A673 (cell line): ENCODE results near the gene ZNF224. TPM values are rescaled to one million over a fixed set of nuclear protein-coding genes. Genes with fewer than 3 reads are reported as not detected.

Experiments used
- BruUV-seq: library from RNA; stranded (reverse); fragments of 400-500 nt; replicated peaks from 2 replicates; lab custom pipeline; 2021; lab: Mats Ljungman, UMichigan
- CTCF ChIA-PET: fragments of 300-600 bp; sonication (Branson Sonifier 250); formaldehyde crosslinking; loops from one replicate; lab custom pipeline; 2022; ENCODE audit warnings: antibody characterized with exemption; lab: Charles Lee
- POLR2A ChIA-PET: fragments of 300-600 bp; sonication (Branson Sonifier 250); formaldehyde crosslinking; loops from one replicate; lab custom pipeline; 2022; ENCODE audit warnings: antibody characterized with exemption; ENCODE audit not compliant: low non-redundant PET; lab: Charles Lee
- DNase-seq: peaks from one replicate; pipeline ENCODE4 v3.0.0-alpha.2; 2015; ENCODE audit warnings: low spot score
- H3K27ac ChIP-seq: fragments of 200-600 bp; sonication (generic); 2 replicates; pipeline ENCODE4 v1.5.1; 2016; ENCODE audit warnings: mixed run types, low read depth, mild to moderate bottlenecking, mixed read lengths, antibody characterized with exemption, low read length; ENCODE audit not compliant: poor library complexity, severe bottlenecking
- H3K27me3 ChIP-seq: fragments of 200-600 bp; sonication (generic); replicated peaks from 2 replicates; pipeline ENCODE4 v1.6.1; 2017; ENCODE audit warnings: mixed run types, low read depth, mild to moderate bottlenecking, mixed read lengths, antibody characterized with exemption, low read length; ENCODE audit not compliant: insufficient read depth, poor library complexity
- H3K36me3 ChIP-seq: fragments of 200-600 bp; sonication (generic); 2 replicates; pipeline ENCODE4 v1.6.1; 2016; ENCODE audit warnings: mixed run types, mild to moderate bottlenecking, mixed read lengths, antibody characterized with exemption, low read length; ENCODE audit not compliant: insufficient read depth, poor library complexity, severe bottlenecking
- H3K4me1 ChIP-seq: fragments of 200-600 bp; sonication (generic); 2 replicates; pipeline ENCODE4 v1.6.1; 2017; ENCODE audit warnings: mixed run types, mild to moderate bottlenecking, mixed read lengths, antibody characterized with exemption, low read length; ENCODE audit not compliant: insufficient read depth, poor library complexity, severe bottlenecking
- H3K4me3 ChIP-seq: fragments of 200-600 bp; sonication (generic); 2 replicates; pipeline ENCODE4 v1.5.1; 2016; ENCODE audit warnings: low read depth, mixed run types, mild to moderate bottlenecking, mixed read lengths, low read length; ENCODE audit not compliant: poor library complexity, severe bottlenecking
- H3K9me3 ChIP-seq: fragments of 200-600 bp; sonication (generic); 2 replicates; pipeline ENCODE4 v1.6.1; 2016; ENCODE audit warnings: mixed run types, low read depth, mild to moderate bottlenecking, mixed read lengths, antibody characterized with exemption, low read length; ENCODE audit not compliant: poor library complexity, severe bottlenecking
- CTCF ChIP-seq: fragments of 300-800, 200-600 bp; sonication (generic); conservative IDR thresholded peaks from 2 replicates; pipeline ENCODE4 v1.5.1; 2017; ENCODE audit warnings: low read depth, mild to moderate bottlenecking, antibody characterized with exemption, low read length, moderate library complexity, mixed read lengths
- EZH2 ChIP-seq: fragments of 200-600 bp; sonication (generic); IDR thresholded peaks from 2 replicates; pipeline ENCODE4 v1.6.1; 2017; ENCODE audit warnings: borderline replicate concordance, low read depth, mild to moderate bottlenecking, mixed read lengths, antibody characterized with exemption, low read length; ENCODE audit not compliant: poor library complexity, severe bottlenecking
- intact Hi-C: fragments of 100-400 bp; cut with micrococcal nuclease; formaldehyde crosslinking; loops from one replicate; pipeline ENCODE4 v1.10.0; 2022; ENCODE audit not compliant: unreplicated experiment
- total RNA-seq: library from RNA; stranded (reverse); gene quantifications from 2 replicates; pipeline ENCODE4 v1.2.3, GENCODE V29; 2021

Gene ZNF224
- total RNA-seq, 1 experiment from 2014 or later = 20.4 TPM

- H3K27ac ChIP-seq = no peak overlapping the region
- ChIA-PET POLR2A (no interaction called here), CTCF (no interaction called here)
- peaks cover 10% of the 10 kb centered on the region for H3K9me3 ChIP-seq
- TF ChIP-seq CTCF = no peak
- TF ChIP-seq EZH2 = no peak
- DNase-seq = no peak
- H3K4me1 ChIP-seq = no peaks in the 10 kb centered on the region
- no peak overlapping the region for H3K4me3 ChIP-seq
- no peaks in the 10 kb centered on the region for H3K27me3 ChIP-seq
- no TSS peak for BruUV-seq
- H3K36me3 ChIP-seq = peaks cover 22% of the 10 kb centered on the region
- intact Hi-C loops = no loop called here
These were observed 33.1 kb upstream of the ZNF224 start for GRCh38 chr19:44061038-44061437.

GRCh38 chr19:44066305-44066704 lies 27.9 kb upstream of the ZNF224 start:
- CTCF ChIA-PET = no interaction called here
- no peak for TF ChIP-seq CTCF
- TF ChIP-seq EZH2 = no peak
- no TSS peak for BruUV-seq
- Histone ChIP-seq H3K27me3 (no peaks in the 10 kb centered on the region), H3K4me1 (no peaks in the 10 kb centered on the region), H3K9me3 (peaks cover 42% of the 10 kb centered on the region), H3K4me3 (no peak overlapping the region), H3K27ac (no peak overlapping the region), H3K36me3 (peaks cover 37% of the 10 kb centered on the region)
- no peak for DNase-seq
- POLR2A ChIA-PET = no interaction called here
- intact Hi-C loops = no loop called here

GRCh38 chr19:44069415-44069814 lies 24.7 kb upstream of the ZNF224 start:
- Histone ChIP-seq H3K4me1 (no peaks in the 10 kb centered on the region), H3K27me3 (no peaks in the 10 kb centered on the region), H3K27ac (no peak overlapping the region), H3K4me3 (no peak overlapping the region), H3K9me3 (peaks cover 42% of the 10 kb centered on the region), H3K36me3 (peaks cover 28% of the 10 kb centered on the region)
- ChIA-PET POLR2A (no interaction called here), CTCF (no interaction called here)
- no peak for TF ChIP-seq EZH2
- no peak for TF ChIP-seq CTCF
- no TSS peak for BruUV-seq
- DNase-seq = no peak
- intact Hi-C loops = no loop called here
